GM18907 (cell line): ENCODE data around the gene TMSB10.
A peak's percentile ranks its signal among the peaks of the same experiment; 100 is the strongest.
"Not testable (repeated sequence)": the region's sequence is repeated elsewhere in the genome, so short reads cannot be mapped to it uniquely, and the experiment has no call there.

Experiments
- ATAC-seq: cut with Tn5 transposase; IDR thresholded peaks from one replicate; pipeline ENCODE4 v1.9.1; 2021; ENCODE audit warnings: mild to moderate bottlenecking, moderate library complexity; ENCODE audit not compliant: unreplicated experiment

Gene TMSB10

GRCh38 chr2:84900971-84901370 is 4.5 kb upstream of the TMSB10 start:
- no peak for ATAC-seq

GRCh38 chr2:84901593-84902120 is 3.8 kb upstream of the TMSB10 start:
- ATAC-seq, result no peak

- no peak for ATAC-seq
These were observed 2.9 kb upstream of the TMSB10 start for GRCh38 chr2:84902526-84902925.

GRCh38 chr2:84904151-84904550 is 1.3 kb upstream of the TMSB10 start:
- no peak for ATAC-seq

GRCh38 chr2:84904717-84905174 is 710 bp upstream of the TMSB10 start:
- no peak for ATAC-seq

GRCh38 chr2:84906108-84906899 is 848 bp downstream of the TMSB10 start:
- peak; percentile 30 for ATAC-seq

- ATAC-seq, result peak; percentile 47
These were observed 1.7 kb downstream of the TMSB10 start for GRCh38 chr2:84906900-84907714.

GRCh38 chr2:84908948-84909713 is 3.7 kb downstream of the TMSB10 start:
- ATAC-seq, result no peak

- ATAC-seq, result no peak
These were observed 5.8 kb downstream of the TMSB10 start for GRCh38 chr2:84911135-84911678.

- ATAC-seq, result no peak
These were observed 7.5 kb downstream of the TMSB10 start for GRCh38 chr2:84912984-84913383.

GRCh38 chr2:84914334-84914733 is 8.9 kb downstream of the TMSB10 start:
- no peak for ATAC-seq

- ATAC-seq, result not testable (repeated sequence)
These were observed 10.2 kb downstream of the TMSB10 start for GRCh38 chr2:84915675-84916074.

- ATAC-seq, result not testable (repeated sequence)
These were observed 12.4 kb downstream of the TMSB10 start for GRCh38 chr2:84917821-84918220.

- no peak for ATAC-seq
These were observed 13.0 kb downstream of the TMSB10 start for GRCh38 chr2:84918430-84918829.

GRCh38 chr2:84919885-84920580 is 14.6 kb downstream of the TMSB10 start:
- ATAC-seq, result peak; percentile 57

GRCh38 chr2:84923009-84923408 is 17.6 kb downstream of the TMSB10 start:
- ATAC-seq, result no peak

GRCh38 chr2:84924173-84925106 is 19.0 kb downstream of the TMSB10 start:
- no peak for ATAC-seq

GRCh38 chr2:84925336-84925723 is 19.9 kb downstream of the TMSB10 start:
- ATAC-seq, result peak; percentile 7
